ENCODE results near the gene CRYBA1. TPM values are rescaled to one million over a fixed set of nuclear protein-coding genes. Genes with fewer than 3 reads are reported as not detected.
A peak's percentile ranks its signal among the peaks of the same experiment; 100 is the strongest.

CRYBA1 gene
- total and polyA plus RNA-seq, 2 of the 8 experiments (the other 6 are each of a cell fraction or from before 2014, with no cell fraction given), result not detected

DNA sequence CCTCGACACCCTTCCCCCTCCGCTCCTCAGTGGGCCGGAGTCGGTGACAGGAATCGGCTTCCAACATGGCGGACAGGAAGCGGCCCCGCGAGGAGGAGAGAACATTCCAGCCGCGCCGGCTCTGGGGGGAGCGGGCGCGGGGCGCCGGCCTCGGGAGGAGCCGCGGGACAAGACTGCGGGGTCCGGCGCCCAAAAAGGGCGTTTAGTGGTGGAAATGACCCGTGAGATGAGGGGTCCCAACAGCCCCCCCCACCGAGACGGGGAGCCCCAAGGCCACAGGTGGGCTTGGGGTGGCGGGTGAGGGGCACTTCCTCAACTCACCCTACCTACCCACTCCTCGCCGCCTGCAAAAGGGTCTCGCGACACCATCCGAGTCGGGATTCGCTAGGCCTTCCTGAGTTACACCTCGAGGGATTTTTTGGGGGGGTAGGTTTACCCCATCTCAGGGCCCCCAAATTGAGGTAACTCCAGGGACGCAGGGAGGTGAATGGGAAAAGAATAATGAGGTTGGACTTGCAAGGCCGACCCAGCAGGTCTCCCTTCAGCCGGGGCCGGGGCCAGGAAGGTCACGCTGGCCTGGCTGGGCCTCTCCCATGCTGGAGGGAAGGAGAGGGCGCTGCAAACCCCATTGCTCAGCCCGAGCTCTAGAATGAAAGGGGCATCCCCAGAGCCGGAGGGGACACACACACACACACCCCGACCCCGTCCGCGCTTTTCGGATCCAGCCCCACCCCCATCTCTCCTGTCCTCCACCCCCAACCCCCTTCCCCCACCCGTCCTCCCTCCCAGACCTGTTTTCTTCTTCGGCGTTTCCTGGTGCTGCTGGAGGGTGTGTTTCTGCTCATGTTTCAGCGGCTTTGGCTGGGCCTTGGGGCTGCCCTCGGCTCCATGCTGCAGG, 46.6 kb downstream of the CRYBA1 start:
- no peak overlapping the region for H2BK20ac ChIP-seq (ENCODE audit: low read length)
- peak overlapping the region; percentile 92 for H3K56ac ChIP-seq (replicated peaks; ENCODE audit: insufficient read length, low read depth, low read length)
- peak overlapping the region; percentile 70 for H2BK120ac ChIP-seq (replicated peaks; ENCODE audit: low read depth, low read length)
- peak overlapping the region; percentile 84 for H2AK5ac ChIP-seq (ENCODE audit: low read depth, low read length)
- H3K4me2 ChIP-seq (ENCODE audit: insufficient read depth in 1 of 2, low read depth in 2 of 2, low read length in 2 of 2), result peak overlapping the region; percentile 88 to 92
- H4K8ac ChIP-seq (ENCODE audit: extremely low read depth, insufficient read depth, low read length), result peak overlapping the region; percentile 95
- H3K9ac ChIP-seq (replicated peaks in 1 of 4; ENCODE audit: extremely low read depth in 1 of 4, low read depth in 3 of 4, low read length in 3 of 4), result peak overlapping the region; percentile 74 to 98 (median 88)
- H3K23ac ChIP-seq (ENCODE audit: insufficient read length), result no peak overlapping the region
- H3K27ac ChIP-seq (ENCODE audit: low read depth, low read length), result peak overlapping the region; percentile 81
- no peak overlapping the region for H3K14ac ChIP-seq (ENCODE audit: insufficient read length)
- H3K23me2 ChIP-seq (ENCODE audit: low read depth, low read length), result peaks cover 2% of the 10 kb centered on the region; the same call in 1 of the 2 replicates
- no peak overlapping the region for H2AFZ ChIP-seq (ENCODE audit: low read length)
- peak overlapping the region; percentile 90 to 99 (median 96) for H3K4me3 ChIP-seq (ENCODE audit: extremely low read depth in 1 of 4, insufficient read depth in 2 of 4, low read depth in 3 of 4, low read length in 4 of 4)
- CTCF ChIA-PET (ENCODE audit: partially characterized antibody), result interaction anchor here (0.7 to 1.4 kb wide), 3 partner anchors 51 to 169 kb away, joined by 3 to 6 read pairs (median 4); no protein-coding TSS in a partner anchor
- DNase-seq (ENCODE audit: low read depth in 1 of 2, low spot score in 2 of 2), result peak in 1 of 2 experiments; percentile 78
- WGBS, 2 experiments (ENCODE audit: extremely low coverage in 1 of 2, insufficient coverage in 1 of 2, insufficient read length in 1 of 2, insufficient replicate concordance in 2 of 2, low coverage in 1 of 2, low lambda C conversion rate in 2 of 2, missing lambda C conversion rate in 1 of 2), result 0% methylated on average over 39 of the region's 54 CpGs; no CpG with 5 or more reads in 1 of the 2 experiments
- H3K18ac ChIP-seq (ENCODE audit: extremely low read depth, low read length), result peak overlapping the region; percentile 93
- peaks cover 18 to 19% of the 10 kb centered on the region in 2 experiments for H4K20me1 ChIP-seq (replicated peaks in 1 of 2; ENCODE audit: control insufficient read depth in 1 of 2, insufficient read depth in 2 of 2, low read length in 2 of 2)
- H3K9me3 ChIP-seq (ENCODE audit: insufficient read depth in 2 of 2, low read depth in 1 of 2, low read length in 1 of 2), result no peaks in the 10 kb centered on the region
- peaks cover 0 to 2% (median under 1%) of the 10 kb centered on the region in 4 experiments; a peak in 2 of 7 replicates for H3K4me1 ChIP-seq (replicated peaks in 1 of 4; ENCODE audit: control insufficient read depth in 3 of 4, insufficient read depth in 4 of 4, low read length in 3 of 4)
- peaks cover 0 to 20% (median 0%) of the 10 kb centered on the region in 4 experiments; a peak in 2 of 8 replicates for H3K36me3 ChIP-seq (ENCODE audit: control insufficient read depth in 2 of 4, insufficient read depth in 4 of 4, low read length in 3 of 4)
- peak overlapping the region; percentile 96 for H4K5ac ChIP-seq (ENCODE audit: insufficient read length, low read depth, low read length)
- no peaks in the 10 kb centered on the region for H3K79me1 ChIP-seq (ENCODE audit: low read depth, low read length)
- H2BK12ac ChIP-seq (ENCODE audit: low read depth, low read length), result no peak overlapping the region; the same call in 1 of the 2 replicates
- H3K27me3 ChIP-seq (replicated peaks in 1 of 4; ENCODE audit: control insufficient read depth in 3 of 4, extremely low read depth in 1 of 4, insufficient read depth in 3 of 4, low read length in 3 of 4), result no peaks in the 10 kb centered on the region
- POLR2A ChIA-PET (ENCODE audit: partially characterized antibody), result interaction anchor here (0.6 to 7.1 kb wide), 56 partner anchors 10 to 341 kb away, joined by 3 to 83 read pairs (median 4); partner anchors contain the start of genes ANKRD13B, PHF12 and TAOK1
- H3K4ac ChIP-seq (replicated peaks; ENCODE audit: insufficient read length, low read depth, low read length), result peak overlapping the region; percentile 100
- H4K91ac ChIP-seq (replicated peaks; ENCODE audit: insufficient read length, low read length), result peak overlapping the region; percentile 96
- no peak for FAIRE-seq
- H3K79me2 ChIP-seq (ENCODE audit: control insufficient read depth in 1 of 2, insufficient read depth in 2 of 2, low read length in 2 of 2), result peaks cover 19 to 55% of the 10 kb centered on the region in 2 experiments
- no peak overlapping the region for H2BK15ac ChIP-seq (ENCODE audit: low read length)
- H2BK5ac ChIP-seq (ENCODE audit: low read depth, low read length), result peak overlapping the region; percentile 98
